Measurements from ENCODE around the gene CAMTA1. TPM values are rescaled to one million over a fixed set of nuclear protein-coding genes. Genes with fewer than 3 reads are reported as not detected.

Gene CAMTA1
- polyA plus RNA-seq, 1 donor from 2014 or later: 162 TPM

- no peak overlapping the region for H3K4me3 ChIP-seq (ENCODE audit: low read length)
- no peaks in the 10 kb centered on the region for H3K79me2 ChIP-seq (replicated peaks; ENCODE audit: insufficient read depth, low read length)
- no peak overlapping the region for H3K4me2 ChIP-seq (ENCODE audit: low read length)
- H3F3A ChIP-seq (ENCODE audit: insufficient read depth, low read length, poor library complexity, severe bottlenecking): no peaks in the 10 kb centered on the region
- no peaks in the 10 kb centered on the region for H3K9me3 ChIP-seq (ENCODE audit: low read length)
- no peaks in the 10 kb centered on the region for H3K27me3 ChIP-seq (ENCODE audit: insufficient read depth, low read depth, low read length)
- no peak for TF ChIP-seq POLR2AphosphoS5 (IDR thresholded peaks at IDR 0.05)
- no peaks in the 10 kb centered on the region for H3K9me2 ChIP-seq (ENCODE audit: insufficient read depth, low read length)
- H2AFZ ChIP-seq (ENCODE audit: low read depth, low read length): no peak overlapping the region
- H4K20me1 ChIP-seq (ENCODE audit: insufficient read depth): no peaks in the 10 kb centered on the region
- H3K9ac ChIP-seq (ENCODE audit: low read length): no peak overlapping the region
- no peaks in the 10 kb centered on the region for H3K36me3 ChIP-seq (ENCODE audit: insufficient read depth, low read length)
- no peak overlapping the region for H3K27ac ChIP-seq (ENCODE audit: low read length)
These were observed 758.5 kb downstream of the CAMTA1 start for GRCh38 chr1:7543718-7544090.

GRCh38 chr1:7549277-7550161, 764.3 kb downstream of the CAMTA1 start:
- no peaks in the 10 kb centered on the region for H4K20me1 ChIP-seq (ENCODE audit: insufficient read depth)
- H3K9ac ChIP-seq (ENCODE audit: low read length): no peak overlapping the region
- no peaks in the 10 kb centered on the region for H3K79me2 ChIP-seq (replicated peaks; ENCODE audit: insufficient read depth, low read length)
- H3F3A ChIP-seq (ENCODE audit: insufficient read depth, low read length, poor library complexity, severe bottlenecking): no peaks in the 10 kb centered on the region
- H3K9me3 ChIP-seq (ENCODE audit: low read length): no peaks in the 10 kb centered on the region
- TF ChIP-seq POLR2AphosphoS5 (IDR thresholded peaks at IDR 0.05): no peak
- no peak for TF ChIP-seq SMC3 (conservative IDR thresholded peaks at IDR 0.05; ENCODE audit: poor library complexity)
- TF ChIP-seq EP300 (conservative IDR thresholded peaks at IDR 0.05; ENCODE audit: poor library complexity, severe bottlenecking): no peak
- TF ChIP-seq EZH2 (IDR thresholded peaks at IDR 0.05; ENCODE audit: borderline replicate concordance, insufficient read depth, low read length, poor library complexity, severe bottlenecking): no peak
- no peak for TF ChIP-seq RAD21 (conservative IDR thresholded peaks at IDR 0.05)
- no peak for TF ChIP-seq TAF1 (IDR thresholded peaks at IDR 0.05; ENCODE audit: low read depth)
- TF ChIP-seq MXI1 (conservative IDR thresholded peaks at IDR 0.05; ENCODE audit: poor library complexity, severe bottlenecking): no peak
- no peak for TF ChIP-seq REST (IDR thresholded peaks at IDR 0.05; ENCODE audit: borderline replicate concordance)
- no peak for TF ChIP-seq CTCF (IDR thresholded peaks at IDR 0.05; ENCODE audit: poor library complexity, severe bottlenecking)
- no peak overlapping the region for H3K27ac ChIP-seq (ENCODE audit: low read length)
- H3K27me3 ChIP-seq (ENCODE audit: insufficient read depth, low read depth, low read length): no peaks in the 10 kb centered on the region
- H3K36me3 ChIP-seq (ENCODE audit: insufficient read depth, low read length): no peaks in the 10 kb centered on the region
- H3K9me2 ChIP-seq (ENCODE audit: insufficient read depth, low read length): no peaks in the 10 kb centered on the region
- H3K4me3 ChIP-seq (ENCODE audit: low read length): no peak overlapping the region
- no peak overlapping the region for H2AFZ ChIP-seq (ENCODE audit: low read depth, low read length)
- no peak overlapping the region for H3K4me2 ChIP-seq (ENCODE audit: low read length)

All from neural cell (in vitro differentiated cells).